ENCODE measurements around the gene TAPT1.

- TF ChIP-seq CTCF (IDR thresholded peaks at IDR 0.05) (no peak), ZFX (IDR thresholded peaks at IDR 0.05; ENCODE audit: borderline replicate concordance) (no peak)
Measured at GRCh38 chr4:16207409-16207808, 18.9 kb downstream of the TAPT1 start.
